ENCODE data around the gene SV2A. TPM values are rescaled to one million over a fixed set of nuclear protein-coding genes. Genes with fewer than 3 reads are reported as not detected.

SV2A gene
- total and polyA plus RNA-seq, 8 donors, result 3.3 to 7.9 (median 6.2) TPM

- Histone ChIP-seq H3K27me3 (no peaks in the 10 kb centered on the region), H3K4me1 (peaks cover 0 to 15% of the 10 kb centered on the region in 2 donors), H3K27ac (peak within 1 kb of the TSS; percentile 86 to 90), H3K4me3 (peak within 1 kb of the TSS; percentile 59 to 64), H3K9me3 (no peaks in the 10 kb centered on the region), H3K36me3 (no peaks in the 10 kb centered on the region)
- intact Hi-C loops (cut with DNase I), result no loop called here
- ATAC-seq (peak; percentile 100), DNase-seq (peak; percentile 91 to 98 (median 94))
- TF ChIP-seq CTCF (IDR thresholded peaks at IDR 0.05), result no peak
These were observed 18.0 kb downstream of the SV2A start, which contains the start of gene BOLA1 for GRCh38 chr1:149899460-149900284. Gene BOLA1, plus strand, starts transcription at chr1:149899568. Its CDS starts 492 bp downstream, at chr1:149900060.

- Histone ChIP-seq H3K27me3 (no peaks in the 10 kb centered on the region), H3K4me1 (peaks cover 0 to 15% of the 10 kb centered on the region in 2 donors), H3K9me3 (no peaks in the 10 kb centered on the region), H3K27ac (no peak overlapping the region), H3K4me3 (no peak overlapping the region), H3K36me3 (no peaks in the 10 kb centered on the region)
- DNase-seq (no peak), ATAC-seq (no peak)
- intact Hi-C loops (cut with DNase I), result no loop called here
- TF ChIP-seq CTCF (IDR thresholded peaks at IDR 0.05), result no peak
These were observed 21.1 kb downstream of the SV2A start for GRCh38 chr1:149896575-149896974.

GRCh38 chr1:149888999-149889289 lies 28.7 kb downstream of the SV2A start:
- TF ChIP-seq CTCF (IDR thresholded peaks at IDR 0.05), result no peak
- no peak for ATAC-seq
- intact Hi-C loops (cut with DNase I), result no loop called here

GRCh38 chr1:149888247-149888998 lies 29.2 kb downstream of the SV2A start:
- intact Hi-C loops (cut with DNase I), result no loop called here
- ATAC-seq (peak; percentile 51), DNase-seq (peak; percentile 84 to 91 (median 87))
- Histone ChIP-seq H3K27ac (peak overlapping the region; percentile 97 to 100), H3K36me3 (no peaks in the 10 kb centered on the region), H3K27me3 (no peaks in the 10 kb centered on the region), H3K9me3 (no peaks in the 10 kb centered on the region), H3K4me1 (peaks cover 4 to 27% of the 10 kb centered on the region in 2 donors), H3K4me3 (peak overlapping the region; percentile 56 to 61)
- TF ChIP-seq CTCF (IDR thresholded peaks at IDR 0.05), result peak; percentile 30 to 50

More at GRCh38 chr1:149888999-149889289, 28.7 kb downstream of the SV2A start:
- Histone ChIP-seq H3K27ac (peak overlapping the region; percentile 97 to 100), H3K9me3 (no peaks in the 10 kb centered on the region), H3K36me3 (no peaks in the 10 kb centered on the region), H3K27me3 (no peaks in the 10 kb centered on the region), H3K4me1 (peaks cover 4 to 22% of the 10 kb centered on the region in 2 donors), H3K4me3 (peak overlapping the region; percentile 56 to 61)
- peak in 1 of 4 donors; percentile 68 for DNase-seq

Measured in left lung (tissue), 10 donors.